ENCODE measurements around the gene AADAT.

Gene AADAT

GRCh38 chr4:170033999-170034398, 55.8 kb downstream of the AADAT start:
- DNase-seq (ENCODE audit: low read depth in 2 of 2): no peak

DNA sequence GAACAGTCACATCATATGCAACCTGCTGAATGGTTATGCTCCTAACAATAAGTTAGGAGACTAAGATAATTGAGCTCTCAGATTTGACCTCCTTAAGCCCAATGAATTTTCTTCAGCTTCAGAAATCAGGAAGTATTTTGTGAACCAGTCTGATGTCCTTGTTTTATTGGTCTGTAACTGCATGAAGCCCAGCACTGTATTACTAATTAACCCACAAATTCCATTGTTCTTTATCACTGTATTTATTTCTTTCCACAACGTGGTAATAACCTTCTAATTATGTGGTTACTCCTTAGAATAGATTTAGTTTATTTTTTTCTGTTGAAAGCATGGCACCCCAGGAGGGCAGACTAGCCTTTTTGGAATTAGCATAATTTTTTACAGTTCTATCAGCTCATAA, 59.6 kb downstream of the AADAT start:
- no peak for DNase-seq (ENCODE audit: low read depth in 2 of 2)

DNA sequence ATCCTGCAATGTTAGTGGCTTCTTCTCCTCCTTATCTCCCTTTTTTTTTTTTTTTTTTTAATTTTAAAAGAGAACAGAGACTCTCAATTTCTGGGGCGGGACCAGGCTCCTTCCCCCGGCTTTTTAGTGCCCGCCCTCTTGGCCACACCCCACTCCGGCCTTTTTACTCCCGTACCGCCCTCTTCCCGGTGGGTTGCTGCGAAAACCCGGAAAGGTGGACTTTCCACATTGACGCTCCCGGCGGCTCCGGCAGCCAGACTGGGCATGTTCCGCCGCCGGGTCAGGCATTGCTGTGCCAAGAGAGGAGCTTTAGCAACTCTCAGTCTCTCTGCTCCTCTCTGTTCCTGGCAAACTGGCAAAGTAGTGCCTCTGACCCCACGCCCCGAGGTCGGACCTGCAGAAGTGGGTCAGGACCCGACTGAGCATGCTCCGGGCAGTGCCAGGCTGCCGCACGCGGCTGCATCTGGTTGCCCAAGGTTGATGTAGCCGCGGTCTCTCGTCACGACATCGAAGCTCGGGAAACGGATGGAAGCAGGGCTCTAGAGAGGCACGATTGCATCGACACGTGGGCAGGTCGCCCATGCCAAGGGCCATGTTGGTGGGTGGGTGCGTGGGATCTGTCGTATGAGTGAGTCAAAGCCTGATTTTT, 62.5 kb downstream of the AADAT start:
- peak; percentile 74 to 76 for DNase-seq (ENCODE audit: low read depth in 2 of 2)

DNA sequence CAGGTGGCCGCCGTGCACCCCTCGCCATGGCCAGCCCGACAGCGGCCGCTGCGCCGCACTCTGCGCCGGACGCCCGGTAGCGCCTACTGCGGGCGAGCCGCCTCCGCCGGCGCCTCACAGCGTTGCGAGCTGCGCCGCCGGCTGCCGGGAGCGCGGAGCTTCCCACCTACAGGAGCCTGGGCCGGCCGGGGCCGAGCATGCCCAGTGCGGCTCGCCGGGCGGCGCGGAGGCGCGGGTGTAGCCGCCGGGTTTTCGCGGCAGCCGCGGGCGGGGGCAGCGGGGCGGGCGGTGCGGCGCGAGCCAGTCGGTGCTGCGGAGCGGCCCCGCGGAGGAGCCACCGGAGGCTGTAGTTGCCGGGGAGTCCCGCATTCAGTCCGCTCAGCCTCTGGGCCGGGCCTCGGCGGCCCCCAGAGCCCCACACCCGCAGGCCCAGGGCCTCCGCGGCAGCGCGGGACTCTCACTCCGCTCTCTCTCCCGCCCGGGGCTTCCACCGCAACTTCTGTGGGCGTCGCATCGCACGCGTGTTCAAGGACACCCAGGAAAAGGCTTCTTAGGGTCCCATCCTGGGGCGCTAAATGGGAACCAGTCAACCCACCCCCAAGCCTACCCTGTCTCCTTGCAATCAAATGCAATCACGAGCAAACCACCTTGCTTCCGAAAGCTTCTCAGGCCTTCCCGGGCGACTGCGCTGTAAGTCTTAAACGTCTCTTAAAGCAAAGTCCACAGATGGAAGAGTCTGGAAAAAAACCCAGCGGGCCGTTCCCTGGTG, 63.3 kb downstream of the AADAT start, which contains the start of gene MFAP3L:
Gene MFAP3L, minus strand, starts transcription at position 143 of the 769 bp plus-strand sequence. CDS start 20,518 bp downstream, outside the sequence.
- peak; percentile 76 to 81 for DNase-seq (ENCODE audit: low read depth in 2 of 2)

DNA sequence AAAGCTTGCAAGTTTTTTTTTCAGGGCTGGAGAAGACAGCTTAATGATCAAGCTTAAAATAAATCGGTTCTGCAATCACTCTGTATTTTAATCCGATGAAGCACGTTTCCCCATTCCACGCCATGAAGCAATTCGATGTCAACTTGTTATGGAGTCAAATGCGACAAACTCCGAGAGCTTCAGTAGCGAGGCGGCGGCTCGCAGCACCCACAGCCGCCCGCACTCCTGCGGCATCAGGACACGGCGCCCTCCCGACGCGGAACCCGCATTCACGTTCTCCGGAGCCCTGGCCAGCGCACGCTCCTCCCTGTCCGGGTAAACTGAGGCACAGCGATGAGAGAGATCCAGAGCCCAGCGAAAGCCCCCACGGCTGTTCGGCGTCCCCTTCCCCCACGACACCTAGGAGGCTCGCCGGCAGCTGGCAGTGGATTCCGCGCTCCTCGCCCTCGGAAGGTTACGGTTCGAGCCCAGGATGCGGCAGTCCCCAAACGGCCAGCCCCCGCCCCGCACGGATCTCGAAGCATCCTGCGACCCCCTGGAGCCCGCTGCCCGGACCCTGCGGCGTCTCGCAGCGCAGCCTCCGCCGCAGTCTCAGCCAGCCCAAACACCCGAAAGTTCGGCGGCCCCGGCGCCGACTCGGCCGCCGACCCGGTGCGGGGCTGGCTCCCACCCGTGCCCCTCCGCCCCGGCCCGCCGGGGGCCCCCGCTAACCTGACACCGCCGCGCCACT, 64.1 kb downstream of the AADAT start:
- no peak for DNase-seq (ENCODE audit: low read depth in 2 of 2)

- no peak for DNase-seq (ENCODE audit: low read depth in 2 of 2)
Observed at GRCh38 chr4:170022211-170022610, 67.5 kb downstream of the AADAT start.

GRCh38 chr4:170017252-170017651, 72.5 kb downstream of the AADAT start:
- no peak for DNase-seq (ENCODE audit: low read depth in 2 of 2)

- DNase-seq (ENCODE audit: low read depth in 2 of 2): no peak
Observed at GRCh38 chr4:170015285-170015684, 74.5 kb downstream of the AADAT start.

GRCh38 chr4:170014359-170015011, 75.3 kb downstream of the AADAT start:
- DNase-seq (ENCODE audit: low read depth in 2 of 2): no peak

DNA sequence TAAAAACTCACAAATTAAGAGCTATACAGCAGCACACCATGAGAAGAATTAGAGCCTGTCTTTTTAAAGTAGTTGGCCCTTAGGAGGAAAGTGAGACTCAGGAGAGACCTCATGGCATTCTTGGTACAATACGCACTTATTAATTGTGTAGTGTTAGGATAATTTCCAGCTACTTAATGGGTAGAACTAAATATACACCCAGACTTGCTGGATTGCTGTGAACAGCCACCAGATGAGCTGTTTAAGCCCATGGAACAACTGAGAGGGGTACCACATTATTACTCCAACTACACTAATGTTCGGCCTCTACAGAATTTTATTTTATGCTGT, 77.2 kb downstream of the AADAT start:
- DNase-seq (ENCODE audit: low read depth in 2 of 2): no peak

- no peak for DNase-seq (ENCODE audit: low read depth in 2 of 2)
Observed at GRCh38 chr4:170011921-170012628, 77.7 kb downstream of the AADAT start.
